HepG2 (cell line): ENCODE measurements around the gene CENATAC. TPM values are rescaled to one million over a fixed set of nuclear protein-coding genes. Genes with fewer than 3 reads are reported as not detected.

ENCODE experiments used
- KDM3A ChIP-seq: IDR thresholded peaks from 2 replicates; pipeline ENCODE4 v1.6.1; 2018; ENCODE audit warnings: low read depth, missing compliant biosample characterization
- MAFK ChIP-seq, 2 experiments: IDR thresholded peaks in 1 of 2; conservative IDR thresholded peaks in 1 of 2; 2 replicates each; pipeline ENCODE4 v1.6.1; 2011; ENCODE audit warnings: improper control_type of control experiment in 2 of 2, low read length in 2 of 2
- NFAT5 ChIP-seq: sonication (generic); formaldehyde crosslinking; IDR thresholded peaks from 2 replicates; pipeline ENCODE4 v1.4.0; 2020; ENCODE audit warnings: missing genetic modification reagents
- NR2F6 ChIP-seq, 2 experiments: IDR thresholded peaks; 2 replicates each; pipeline ENCODE4 v1.6.1; 2016; ENCODE audit warnings: antibody characterized with exemption in 1 of 2, mild to moderate bottlenecking in 1 of 2
- RERE ChIP-seq: IDR thresholded peaks from 2 replicates; pipeline ENCODE4 v1.6.1; 2016; ENCODE audit warnings: low read depth, missing genetic modification reagents, missing compliant biosample characterization
- SCMH1 ChIP-seq: sonication (generic); formaldehyde crosslinking; IDR thresholded peaks from 2 replicates; pipeline ENCODE4 v1.9.0; 2021; ENCODE audit warnings: missing genetic modification reagents, mild to moderate bottlenecking, borderline replicate concordance
- ZNF646 ChIP-seq: sonication (generic); formaldehyde crosslinking; IDR thresholded peaks from 2 replicates; pipeline ENCODE4 v1.9.0; 2021; ENCODE audit warnings: mild to moderate bottlenecking, missing genetic modification reagents
- ZNF703 ChIP-seq: sonication (generic); formaldehyde crosslinking; IDR thresholded peaks from 2 replicates; pipeline ENCODE4 v1.5.1; 2020; ENCODE audit warnings: missing genetic modification reagents, mild to moderate bottlenecking, moderate library complexity, borderline replicate concordance
- ZNF761 ChIP-seq: sonication (generic); formaldehyde crosslinking; conservative IDR thresholded peaks from 2 replicates; pipeline ENCODE4 v1.4.0; 2020; ENCODE audit warnings: mild to moderate bottlenecking, missing genetic modification reagents
- ZNF768 ChIP-seq: sonication (generic); formaldehyde crosslinking; IDR thresholded peaks from 2 replicates; pipeline ENCODE4 v1.4.0; 2020; ENCODE audit warnings: missing genetic modification reagents
- polyA plus RNA-seq, 8 experiments: library from polyadenylated mRNA; depleted of rRNA in 3 of 8; stranded (reverse) in 7 of 8; unstranded in 1 of 8; fragments of >200 nt; fragmentation: Illumina TruSeq in 4 of 8; extraction: Trizol in 4 of 8; gene quantifications; 2 replicates each; pipeline versions ENCODE4 v1.2.1 to v1.2.3, GENCODE V29; 2011 to 2016; ENCODE audit warnings: low read depth in 4 of 8, missing spikeins in 1 of 8, mixed read lengths in 1 of 8; ENCODE audit not compliant: insufficient read depth in 1 of 8
- total RNA-seq, 5 experiments: library from RNA; depleted of rRNA; stranded (reverse); fragments of >200 nt; fragmentation: Illumina TruSeq; extraction: Trizol; gene quantifications; 2 replicates each; pipeline ENCODE4 v1.2.3, GENCODE V29; 2016; ENCODE audit warnings: low read depth in 1 of 5

CENATAC gene
- total and polyA plus RNA-seq, 2 of the 13 experiments (the other 11 are each of a cell fraction or from before 2014, with no cell fraction given): 21.7 to 25.0 TPM

- TF ChIP-seq NFAT5 (CRISPR knock-in tag) (peak; percentile 54; the same call in 1 of the 2 replicates), MAFK (conservative IDR thresholded peaks at IDR 0.05 in 1 of 2, IDR thresholded peaks at IDR 0.05 in 1 of 2; ENCODE audit: low read length in 2 of 2) (no peak), ZNF761 (CRISPR knock-in tag) (0 out of 2 replicates have a peak, but pooled peaks have one; percentile 53), SCMH1 (CRISPR knock-in tag) (no peak), RERE (CRISPR knock-in tag) (no peak), ZNF703 (CRISPR knock-in tag) (no peak), ZNF768 (CRISPR knock-in tag) (no peak), KDM3A (CRISPR knock-in tag) (0 out of 2 replicates have a peak, but pooled peaks have one; percentile 44), NR2F6 (IDR thresholded peaks at IDR 0.05) (peak; percentile 53), NR2F6 (CRISPR knock-in tag; IDR thresholded peaks at IDR 0.05) (no peak), ZNF646 (CRISPR knock-in tag) (no peak)
These were observed 20.4 kb downstream of the CENATAC start, which contains the start of the genes RPS25 and TRAPPC4 (continued) for GRCh38 chr11:119018074-119018938.
